Amniotic stem cell (primary cell): ENCODE results near the gene PPP3CA.

Experiments
- DNase-seq: peaks from one replicate; lab custom pipeline; 2025; lab: John Stamatoyannopoulos, UW

Gene PPP3CA

GRCh38 chr4:101331017-101331416, 16.3 kb downstream of the PPP3CA start:
- DNase-seq = no peak

- DNase-seq = no peak
Measured at GRCh38 chr4:101329592-101329991, 17.7 kb downstream of the PPP3CA start.

- no peak for DNase-seq
Measured at GRCh38 chr4:101328063-101328602, 19.2 kb downstream of the PPP3CA start.

GRCh38 chr4:101326576-101326975, 20.8 kb downstream of the PPP3CA start:
- DNase-seq = no peak

GRCh38 chr4:101322743-101323142, 24.6 kb downstream of the PPP3CA start:
- DNase-seq = no peak

GRCh38 chr4:101321481-101322042, 25.8 kb downstream of the PPP3CA start:
- DNase-seq = no peak

GRCh38 chr4:101315786-101316185, 31.5 kb downstream of the PPP3CA start:
- DNase-seq = no peak

GRCh38 chr4:101315041-101315440, 32.3 kb downstream of the PPP3CA start:
- DNase-seq = no peak

- no peak for DNase-seq
Measured at GRCh38 chr4:101309925-101310324, 37.4 kb downstream of the PPP3CA start.

- DNase-seq = no peak
Measured at GRCh38 chr4:101307899-101308298, 39.4 kb downstream of the PPP3CA start.

GRCh38 chr4:101306764-101307615, 40.3 kb downstream of the PPP3CA start:
- DNase-seq = no peak

- no peak for DNase-seq
Measured at GRCh38 chr4:101306225-101306624, 41.1 kb downstream of the PPP3CA start.

GRCh38 chr4:101304916-101305315, 42.4 kb downstream of the PPP3CA start:
- peak; percentile 38 for DNase-seq

- DNase-seq = no peak
Measured at GRCh38 chr4:101299899-101300540, 47.3 kb downstream of the PPP3CA start.

GRCh38 chr4:101299021-101299420, 48.3 kb downstream of the PPP3CA start:
- DNase-seq = no peak

- no peak for DNase-seq
Measured at GRCh38 chr4:101295691-101296090, 51.6 kb downstream of the PPP3CA start.

GRCh38 chr4:101294597-101294996, 52.7 kb downstream of the PPP3CA start:
- DNase-seq = no peak

- DNase-seq = no peak
Measured at GRCh38 chr4:101292901-101293300, 54.4 kb downstream of the PPP3CA start.

GRCh38 chr4:101292214-101292613, 55.1 kb downstream of the PPP3CA start:
- DNase-seq = no peak

- DNase-seq = no peak
Measured at GRCh38 chr4:101291198-101291597, 56.1 kb downstream of the PPP3CA start.

- no peak for DNase-seq
Measured at GRCh38 chr4:101290654-101291053, 56.7 kb downstream of the PPP3CA start.

GRCh38 chr4:101289306-101289705, 58.0 kb downstream of the PPP3CA start:
- no peak for DNase-seq
